Astrocyte of the cerebellum (primary cell): Measurements from ENCODE around the gene CELSR3.

Source experiments
- DNase-seq: peaks from one replicate; pipeline ENCODE4 v3.0.0-alpha.2; 2011; ENCODE audit warnings: low read depth
- H3K4me3 ChIP-seq: 2 replicates; pipeline ENCODE4 v1.5.1; 2011; ENCODE audit warnings: mild to moderate bottlenecking, low read depth, low read length, moderate library complexity
- CTCF ChIP-seq: IDR thresholded peaks from 2 replicates; pipeline ENCODE4 v1.5.1; 2012; ENCODE audit warnings: low read length, low read depth, moderate library complexity, mild to moderate bottlenecking; ENCODE audit errors: missing control alignments
- in situ Hi-C: cut with HindIII; loops from 2 replicates; pipeline ENCODE4 v1.10.0; 2017; ENCODE audit warnings: low sequenced_read_pairs

CELSR3 gene

GRCh38 chr3:48647714-48648113 is 15.0 kb downstream of the CELSR3 start:
- in situ Hi-C loops, result no loop called here
- no peak for TF ChIP-seq CTCF
- no peak overlapping the region for H3K4me3 ChIP-seq
- no peak for DNase-seq

GRCh38 chr3:48644898-48645760 is 17.6 kb downstream of the CELSR3 start:
- no peak for DNase-seq
- in situ Hi-C loops, result no loop called here
- TF ChIP-seq CTCF, result no peak
- H3K4me3 ChIP-seq, result no peak overlapping the region

- no peak for TF ChIP-seq CTCF
- DNase-seq, result no peak
- no peak overlapping the region for H3K4me3 ChIP-seq
- in situ Hi-C loops, result no loop called here
Measured at GRCh38 chr3:48642605-48643004, 20.1 kb downstream of the CELSR3 start.

GRCh38 chr3:48641396-48641795 is 21.3 kb downstream of the CELSR3 start:
- in situ Hi-C loops, result no loop called here
- H3K4me3 ChIP-seq, result no peak overlapping the region
- DNase-seq, result no peak
- TF ChIP-seq CTCF, result no peak

- DNase-seq, result no peak
- H3K4me3 ChIP-seq, result no peak overlapping the region
- in situ Hi-C loops, result loop anchor here (10.0 kb wide), 1 partner anchor 85 kb away; the partner anchor contains the start of gene PFKFB4
- no peak for TF ChIP-seq CTCF
Measured at GRCh38 chr3:48639944-48640606, 22.6 kb downstream of the CELSR3 start.

- in situ Hi-C loops, result loop anchor here (10.0 kb wide), 1 partner anchor 83 kb away; the partner anchor contains the start of gene PFKFB4
- no peak overlapping the region for H3K4me3 ChIP-seq
- TF ChIP-seq CTCF, result no peak
- DNase-seq, result no peak
Measured at GRCh38 chr3:48637305-48637704, 25.4 kb downstream of the CELSR3 start.
